PFSK-1 (cell line): ENCODE measurements around the gene FRMD8.

ENCODE experiments used
- FOXP2 ChIP-seq: optimal IDR thresholded peaks from 2 replicates; pipeline ENCODE3; 2011; ENCODE audit warnings: borderline replicate concordance, control low read depth, inconsistent platforms; ENCODE audit not compliant: insufficient read depth; ENCODE audit errors: extremely low read length, extremely low read depth
- POLR2AphosphoS5 ChIP-seq: IDR thresholded peaks from 2 replicates; pipeline ENCODE4 v1.6.1; 2012; ENCODE audit warnings: low read depth, mild to moderate bottlenecking, control low read depth, low read length, moderate library complexity
- SIN3A ChIP-seq: IDR thresholded peaks from 2 replicates; pipeline ENCODE4 v1.6.1; 2012; ENCODE audit warnings: mild to moderate bottlenecking, low read length, moderate library complexity, borderline replicate concordance; ENCODE audit not compliant: insufficient read depth
- TAF1 ChIP-seq: IDR thresholded peaks from 2 replicates; pipeline ENCODE4 v1.6.1; 2012; ENCODE audit warnings: low read length, control low read depth, borderline replicate concordance; ENCODE audit not compliant: insufficient read depth
- TF ChIP-seq, protein P1 (sequence below), 2 experiments: IDR thresholded peaks; 2 replicates each; pipeline versions ENCODE4 v1.6.1 to v1.8.0; 2011 to 2012; ENCODE audit warnings: low read depth in 2 of 2, low read length in 2 of 2, control low read depth in 1 of 2, inconsistent platforms in 1 of 2, mild to moderate bottlenecking in 1 of 2, moderate library complexity in 1 of 2; ENCODE audit not compliant: insufficient read depth in 1 of 2

Gene FRMD8

DNA sequence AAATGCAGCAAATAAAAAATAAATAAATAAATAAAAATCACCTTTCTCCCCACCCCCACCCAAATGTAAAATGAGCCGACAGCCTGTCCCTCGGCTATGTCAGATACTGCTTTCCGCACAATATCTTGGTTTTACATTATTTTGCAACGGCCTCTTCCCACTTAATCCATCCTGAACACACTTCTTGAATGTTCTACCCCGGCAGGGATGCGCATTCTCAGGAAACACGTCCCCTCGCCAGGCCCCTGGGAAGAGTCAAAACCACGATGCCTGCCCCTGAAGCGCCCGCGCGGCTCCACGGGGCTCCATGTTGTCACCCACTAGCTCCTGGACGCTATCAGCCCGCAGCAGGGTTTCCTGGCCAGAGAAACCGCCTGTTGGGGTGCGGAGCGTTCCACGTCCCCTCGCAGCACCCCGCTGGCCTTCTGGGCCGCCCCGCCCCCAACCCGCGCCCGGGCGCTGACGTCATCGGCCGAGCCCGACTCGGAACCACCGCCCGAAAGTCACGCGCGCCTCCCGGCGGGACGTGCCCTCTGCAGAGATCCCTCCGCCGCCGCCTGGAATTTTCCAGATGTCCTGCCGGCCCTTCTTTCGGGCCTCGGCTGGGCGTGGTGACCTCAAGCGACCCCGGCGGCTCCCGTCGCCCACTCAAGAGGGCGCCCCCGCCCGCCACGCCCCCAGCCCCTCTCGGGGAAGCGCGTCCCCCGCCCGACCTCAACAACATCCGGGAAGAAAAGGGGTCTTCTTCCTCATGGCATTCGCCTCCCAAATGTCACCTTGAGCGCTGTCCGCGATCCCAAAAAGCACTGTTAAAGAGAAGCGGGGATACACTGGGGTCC, 35.6 kb downstream of the FRMD8 start:
- 0 out of 2 replicates have a peak, but pooled peaks have one; percentile 44 for TF ChIP-seq TAF1
- TF ChIP-seq, protein P1, sequence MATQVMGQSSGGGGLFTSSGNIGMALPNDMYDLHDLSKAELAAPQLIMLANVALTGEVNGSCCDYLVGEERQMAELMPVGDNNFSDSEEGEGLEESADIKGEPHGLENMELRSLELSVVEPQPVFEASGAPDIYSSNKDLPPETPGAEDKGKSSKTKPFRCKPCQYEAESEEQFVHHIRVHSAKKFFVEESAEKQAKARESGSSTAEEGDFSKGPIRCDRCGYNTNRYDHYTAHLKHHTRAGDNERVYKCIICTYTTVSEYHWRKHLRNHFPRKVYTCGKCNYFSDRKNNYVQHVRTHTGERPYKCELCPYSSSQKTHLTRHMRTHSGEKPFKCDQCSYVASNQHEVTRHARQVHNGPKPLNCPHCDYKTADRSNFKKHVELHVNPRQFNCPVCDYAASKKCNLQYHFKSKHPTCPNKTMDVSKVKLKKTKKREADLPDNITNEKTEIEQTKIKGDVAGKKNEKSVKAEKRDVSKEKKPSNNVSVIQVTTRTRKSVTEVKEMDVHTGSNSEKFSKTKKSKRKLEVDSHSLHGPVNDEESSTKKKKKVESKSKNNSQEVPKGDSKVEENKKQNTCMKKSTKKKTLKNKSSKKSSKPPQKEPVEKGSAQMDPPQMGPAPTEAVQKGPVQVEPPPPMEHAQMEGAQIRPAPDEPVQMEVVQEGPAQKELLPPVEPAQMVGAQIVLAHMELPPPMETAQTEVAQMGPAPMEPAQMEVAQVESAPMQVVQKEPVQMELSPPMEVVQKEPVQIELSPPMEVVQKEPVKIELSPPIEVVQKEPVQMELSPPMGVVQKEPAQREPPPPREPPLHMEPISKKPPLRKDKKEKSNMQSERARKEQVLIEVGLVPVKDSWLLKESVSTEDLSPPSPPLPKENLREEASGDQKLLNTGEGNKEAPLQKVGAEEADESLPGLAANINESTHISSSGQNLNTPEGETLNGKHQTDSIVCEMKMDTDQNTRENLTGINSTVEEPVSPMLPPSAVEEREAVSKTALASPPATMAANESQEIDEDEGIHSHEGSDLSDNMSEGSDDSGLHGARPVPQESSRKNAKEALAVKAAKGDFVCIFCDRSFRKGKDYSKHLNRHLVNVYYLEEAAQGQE (IDR thresholded peaks at IDR 0.05; ENCODE audit: insufficient read depth in 1 of 2, low read depth in 2 of 2, low read length in 2 of 2) = peak in 1 of 2 experiments; percentile 30; a peak in 1 of 4 replicates
- peak; percentile 72; the same call in 1 of the 2 replicates for TF ChIP-seq SIN3A
- TF ChIP-seq FOXP2 = no peak
- no peak for TF ChIP-seq POLR2AphosphoS5

DNA sequence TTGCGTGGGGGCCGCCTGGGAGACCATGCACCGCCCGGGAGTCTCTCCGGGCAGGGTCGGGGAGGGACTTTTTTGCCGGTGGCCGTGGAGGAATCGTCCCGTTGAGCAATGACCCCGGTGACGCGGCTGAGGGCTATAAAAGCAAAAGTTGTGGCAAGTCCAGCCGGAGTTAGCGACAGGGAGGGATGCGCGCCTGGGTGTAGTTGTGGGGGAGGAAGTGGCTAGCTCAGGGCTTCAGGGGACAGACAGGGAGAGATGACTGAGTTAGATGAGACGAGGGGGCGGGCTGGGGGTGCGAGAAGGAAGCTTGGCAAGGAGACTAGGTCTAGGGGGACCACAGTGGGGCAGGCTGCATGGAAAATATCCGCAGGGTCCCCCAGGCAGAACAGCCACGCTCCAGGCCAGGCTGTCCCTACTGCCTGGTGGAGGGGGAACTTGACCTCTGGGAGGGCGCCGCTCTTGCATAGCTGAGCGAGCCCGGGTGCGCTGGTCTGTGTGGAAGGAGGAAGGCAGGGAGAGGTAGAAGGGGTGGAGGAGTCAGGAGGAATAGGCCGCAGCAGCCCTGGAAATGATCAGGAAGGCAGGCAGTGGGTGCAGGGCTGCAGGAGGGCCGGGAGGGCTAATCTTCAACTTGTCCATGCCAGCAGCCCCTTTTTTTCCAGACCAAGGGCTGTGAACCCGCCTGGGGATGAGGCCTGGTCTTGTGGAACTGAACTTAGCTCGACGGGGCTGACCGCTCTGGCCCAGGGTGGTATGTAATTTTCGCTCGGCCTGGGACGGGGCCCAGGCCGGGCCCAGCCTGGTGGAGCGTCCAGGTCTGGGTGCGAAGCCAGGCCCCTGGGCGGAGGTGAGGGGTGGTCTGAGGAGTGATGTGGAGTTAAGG, 36.4 kb downstream of the FRMD8 start, which contains the start of gene NEAT1:
TSS of gene NEAT1 (plus strand) at position 166 of the 883 bp plus-strand sequence.
- TF ChIP-seq TAF1 (peak; percentile 98; the same call in 1 of the 2 replicates), FOXP2 (no peak), SIN3A (peak; percentile 98), POLR2AphosphoS5 (peak; percentile 100)
- TF ChIP-seq, protein P1 (IDR thresholded peaks at IDR 0.05; ENCODE audit: insufficient read depth in 1 of 2, low read depth in 2 of 2, low read length in 2 of 2) = peak; percentile 61 to 76

DNA sequence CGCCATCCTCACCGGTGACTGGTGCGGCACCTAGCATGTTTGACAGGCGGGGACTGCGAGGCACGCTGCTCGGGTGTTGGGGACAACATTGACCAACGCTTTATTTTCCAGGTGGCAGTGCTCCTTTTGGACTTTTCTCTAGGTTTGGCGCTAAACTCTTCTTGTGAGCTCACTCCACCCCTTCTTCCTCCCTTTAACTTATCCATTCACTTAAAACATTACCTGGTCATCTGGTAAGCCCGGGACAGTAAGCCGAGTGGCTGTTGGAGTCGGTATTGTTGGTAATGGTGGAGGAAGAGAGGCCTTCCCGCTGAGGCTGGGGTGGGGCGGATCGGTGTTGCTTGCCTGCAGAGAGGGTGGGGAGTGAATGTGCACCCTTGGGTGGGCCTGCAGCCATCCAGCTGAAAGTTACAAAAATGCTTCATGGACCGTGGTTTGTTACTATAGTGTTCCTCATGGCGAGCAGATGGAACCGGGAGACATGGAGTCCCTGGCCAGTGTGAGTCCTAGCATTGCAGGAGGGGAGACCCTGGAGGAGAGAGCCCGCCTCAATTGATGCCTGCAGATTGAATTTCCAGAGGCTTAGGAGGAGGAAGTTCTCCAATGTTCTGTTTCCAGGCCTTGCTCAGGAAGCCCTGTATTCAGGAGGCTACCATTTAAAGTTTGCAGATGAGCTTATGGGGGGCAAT, 37.2 kb downstream of the FRMD8 start:
- TF ChIP-seq, protein P1 (IDR thresholded peaks at IDR 0.05; ENCODE audit: insufficient read depth in 1 of 2, low read depth in 2 of 2, low read length in 2 of 2) = no peak
- TF ChIP-seq SIN3A = peak; percentile 63; the same call in 1 of the 2 replicates
- TF ChIP-seq POLR2AphosphoS5 = no peak
- no peak for TF ChIP-seq FOXP2
- TF ChIP-seq TAF1 = 0 out of 2 replicates have a peak, but pooled peaks have one; percentile 4

DNA sequence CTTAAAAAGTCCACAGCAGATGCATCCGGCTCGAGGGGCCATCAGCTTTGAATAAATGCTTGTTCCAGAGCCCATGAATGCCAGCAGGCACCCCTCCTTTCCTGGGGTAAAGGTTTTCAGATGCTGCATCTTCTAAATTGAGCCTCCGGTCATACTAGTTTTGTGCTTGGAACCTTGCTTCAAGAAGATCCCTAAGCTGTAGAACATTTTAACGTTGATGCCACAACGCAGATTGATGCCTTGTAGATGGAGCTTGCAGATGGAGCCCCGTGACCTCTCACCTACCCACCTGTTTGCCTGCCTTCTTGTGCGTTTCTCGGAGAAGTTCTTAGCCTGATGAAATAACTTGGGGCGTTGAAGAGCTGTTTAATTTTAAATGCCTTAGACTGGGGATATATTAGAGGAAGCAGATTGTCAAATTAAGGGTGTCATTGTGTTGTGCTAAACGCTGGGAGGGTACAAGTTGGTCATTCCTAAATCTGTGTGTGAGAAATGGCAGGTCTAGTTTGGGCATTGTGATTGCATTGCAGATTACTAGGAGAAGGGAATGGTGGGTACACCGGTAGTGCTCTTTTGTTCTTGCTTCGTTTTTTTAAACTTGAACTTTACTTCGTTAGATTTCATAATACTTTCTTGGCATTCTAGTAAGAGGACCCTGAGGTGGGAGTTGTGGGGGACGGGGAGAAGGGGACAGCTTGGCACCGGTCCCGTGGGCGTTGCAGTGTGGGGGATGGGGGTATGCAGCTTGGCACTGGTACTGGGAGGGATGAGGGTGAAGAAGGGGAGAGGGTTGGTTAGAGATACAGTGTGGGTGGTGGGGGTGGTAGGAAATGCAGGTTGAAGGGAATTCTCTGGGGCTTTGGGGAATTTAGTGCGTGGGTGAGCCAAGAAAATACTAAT, 38.0 kb downstream of the FRMD8 start:
- TF ChIP-seq POLR2AphosphoS5 = peak; percentile 43
- TF ChIP-seq, protein P1 (IDR thresholded peaks at IDR 0.05; ENCODE audit: insufficient read depth in 1 of 2, low read depth in 2 of 2, low read length in 2 of 2) = no peak
- TF ChIP-seq SIN3A = no peak; the same call in 1 of the 2 replicates
